Suprapubic skin (tissue), 4 donors: ENCODE data around the gene SSR1. TPM values are rescaled to one million over a fixed set of nuclear protein-coding genes. Genes with fewer than 3 reads are reported as not detected.

ENCODE experiments used
- DNase-seq, 2 donors: peaks; one replicate each; pipeline ENCODE4 v3.0.0-alpha.2; 2019; ENCODE audit warnings: low spot score in 2 of 2
- H3K27ac ChIP-seq: fragments of 200-600 bp; sonication (generic); one replicate; pipeline ENCODE4 v1.5.1; 2019
- H3K27me3 ChIP-seq: fragments of 200-600 bp; sonication (generic); one replicate; pipeline ENCODE4 v1.5.1; 2019
- H3K36me3 ChIP-seq: fragments of 200-600 bp; sonication (generic); one replicate; pipeline ENCODE4 v1.5.1; 2019
- H3K4me1 ChIP-seq: fragments of 200-600 bp; sonication (generic); one replicate; pipeline ENCODE4 v1.5.1; 2019
- H3K4me3 ChIP-seq: fragments of 200-600 bp; sonication (generic); one replicate; pipeline ENCODE4 v1.5.1; 2019; ENCODE audit warnings: mild to moderate bottlenecking
- H3K9me3 ChIP-seq: fragments of 200-600 bp; sonication (generic); one replicate; pipeline ENCODE4 v1.5.1; 2019
- CTCF ChIP-seq, 2 donors: fragments of 200-600 bp in 1 of 2; fragments of 450-650 bp in 1 of 2; sonication (generic) in 1 of 2; IDR thresholded peaks; one replicate each; pipeline ENCODE4 v1.5.1; 2016 to 2019; ENCODE audit warnings: antibody characterized with exemption in 2 of 2, mild to moderate bottlenecking in 1 of 2, moderate library complexity in 1 of 2
- EP300 ChIP-seq: sonication (generic); formaldehyde crosslinking; IDR thresholded peaks from one replicate; pipeline ENCODE4 v1.6.1; 2017; ENCODE audit warnings: antibody characterized with exemption
- POLR2A ChIP-seq, 2 donors: fragments of 450-650 bp; IDR thresholded peaks; one replicate each; pipeline ENCODE4 v1.6.1; 2017; ENCODE audit warnings: antibody characterized with exemption in 2 of 2, mild to moderate bottlenecking in 2 of 2, moderate library complexity in 2 of 2
- POLR2AphosphoS5 ChIP-seq, 3 donors: sonication (generic); formaldehyde crosslinking; IDR thresholded peaks; one replicate each; pipeline ENCODE4 v1.6.1; 2017; ENCODE audit warnings: antibody characterized with exemption in 3 of 3
- WGBS: methylation state at CpG from one replicate; pipeline ENCODE4 v1.1.5; 2018; 5-methylcytosine and 5-hydroxymethylcytosine counted together
- total RNA-seq, 4 donors: library from RNA; depleted of rRNA; stranded (reverse); fragments of >200 nt; gene quantifications; one replicate each; pipeline ENCODE4 v1.1.0, GENCODE V29; 2016

SSR1 gene
- total RNA-seq, 4 donors from 2014 or later: 28.9 to 74.6 (median 39.2) TPM

- Histone ChIP-seq H3K36me3 (peaks cover 56% of the 10 kb centered on the region), H3K4me3 (no peak overlapping the region), H3K4me1 (no peaks in the 10 kb centered on the region), H3K27me3 (no peaks in the 10 kb centered on the region), H3K9me3 (no peaks in the 10 kb centered on the region), H3K27ac (no peak overlapping the region)
- TF ChIP-seq CTCF (IDR thresholded peaks at IDR 0.05): no peak
- TF ChIP-seq EP300: no peak
- no peak for TF ChIP-seq POLR2A (IDR thresholded peaks at IDR 0.05)
- no peak for TF ChIP-seq POLR2AphosphoS5 (IDR thresholded peaks at IDR 0.05)
- 78% methylated on average over 2 of the region's 2 CpGs for WGBS
- no peak for DNase-seq
These were observed 63.6 kb downstream of the SSR1 start for GRCh38 chr6:7249391-7249790.

- Histone ChIP-seq H3K9me3 (no peaks in the 10 kb centered on the region), H3K27me3 (no peaks in the 10 kb centered on the region), H3K4me1 (peaks cover 10% of the 10 kb centered on the region), H3K36me3 (peaks cover 56% of the 10 kb centered on the region), H3K27ac (no peak overlapping the region), H3K4me3 (no peak overlapping the region)
- no peak for TF ChIP-seq POLR2AphosphoS5 (IDR thresholded peaks at IDR 0.05)
- no peak for TF ChIP-seq EP300
- TF ChIP-seq CTCF (IDR thresholded peaks at IDR 0.05): no peak
- no peak for TF ChIP-seq POLR2A (IDR thresholded peaks at IDR 0.05)
- DNase-seq: peak in 1 of 2 donors; percentile 56
- WGBS: 88% methylated on average over 10 of the region's 13 CpGs
These were observed 65.2 kb downstream of the SSR1 start for GRCh38 chr6:7247828-7248227.

GRCh38 chr6:7247179-7247456, 65.9 kb downstream of the SSR1 start:
- TF ChIP-seq POLR2AphosphoS5 (IDR thresholded peaks at IDR 0.05) (no peak), CTCF (IDR thresholded peaks at IDR 0.05) (no peak), POLR2A (IDR thresholded peaks at IDR 0.05) (no peak), EP300 (no peak)
- Histone ChIP-seq H3K36me3 (peaks cover 56% of the 10 kb centered on the region), H3K4me1 (peaks cover 17% of the 10 kb centered on the region), H3K27ac (no peak overlapping the region), H3K27me3 (no peaks in the 10 kb centered on the region), H3K4me3 (no peak overlapping the region), H3K9me3 (no peaks in the 10 kb centered on the region)
- 93% methylated on average over 13 of the region's 15 CpGs for WGBS
- no peak for DNase-seq

GRCh38 chr6:7246401-7247178, 66.4 kb downstream of the SSR1 start:
- 94% methylated on average over 52 of the region's 71 CpGs for WGBS
- Histone ChIP-seq H3K36me3 (peaks cover 60% of the 10 kb centered on the region), H3K4me1 (peaks cover 20% of the 10 kb centered on the region), H3K27me3 (no peaks in the 10 kb centered on the region), H3K9me3 (no peaks in the 10 kb centered on the region), H3K4me3 (no peak overlapping the region), H3K27ac (no peak overlapping the region)
- peak in 1 of 2 donors; percentile 58 for DNase-seq
- TF ChIP-seq POLR2A (IDR thresholded peaks at IDR 0.05) (no peak), CTCF (IDR thresholded peaks at IDR 0.05) (no peak), POLR2AphosphoS5 (IDR thresholded peaks at IDR 0.05) (no peak), EP300 (no peak)

- peak in 1 of 2 donors; percentile 52 for DNase-seq
- Histone ChIP-seq H3K27me3 (no peaks in the 10 kb centered on the region), H3K4me3 (no peak overlapping the region), H3K4me1 (peaks cover 20% of the 10 kb centered on the region), H3K27ac (no peak overlapping the region), H3K9me3 (no peaks in the 10 kb centered on the region), H3K36me3 (peaks cover 66% of the 10 kb centered on the region)
- TF ChIP-seq POLR2AphosphoS5 (IDR thresholded peaks at IDR 0.05) (no peak), EP300 (no peak), POLR2A (IDR thresholded peaks at IDR 0.05) (no peak), CTCF (IDR thresholded peaks at IDR 0.05) (no peak)
- 97% methylated on average over 10 of the region's 15 CpGs for WGBS
These were observed 67.2 kb downstream of the SSR1 start for GRCh38 chr6:7245668-7246393.
